Mesenteric fat pad (tissue), 1 donor: Measurements from ENCODE around the gene IL36G. TPM values are rescaled to one million over a fixed set of nuclear protein-coding genes. Genes with fewer than 3 reads are reported as not detected.

Experiments used
- DNase-seq: peaks from one replicate; pipeline ENCODE4 v3.0.0-alpha.2; 2020; ENCODE audit warnings: low spot score
- total RNA-seq: library from RNA; stranded (reverse); fragmentation: NEBNext Ultra II Directional; extraction: Animal tissue kit (Norgen Biotek cat#: 25700); gene quantifications from one replicate; pipeline ENCODE4 v1.2.1, GENCODE V29; 2021
- donor health status: DM: yes; HTN: yes; CAD: no.

IL36G gene
- total RNA-seq, 1 donor from 2014 or later = not detected

DNA sequence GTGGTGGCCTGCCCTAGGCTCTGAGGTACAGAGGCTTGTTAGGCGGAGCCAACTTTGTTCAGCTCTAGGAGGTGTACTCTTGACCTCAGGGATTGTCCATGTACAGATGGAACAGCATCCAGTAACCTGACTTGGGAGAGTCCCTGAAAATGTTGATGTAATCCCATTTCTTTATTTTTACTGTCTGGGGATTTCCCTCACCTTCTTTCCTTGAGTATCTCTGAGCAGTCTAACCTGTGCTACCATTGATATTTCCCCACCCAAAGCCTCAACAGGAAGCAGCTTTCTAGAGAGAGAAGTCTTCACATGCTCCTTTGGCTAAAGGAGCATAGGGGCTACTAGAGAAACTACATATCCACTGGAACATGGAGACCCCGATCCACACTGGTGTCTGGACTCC is 37.8 kb downstream of the IL36G start:
- DNase-seq = no peak

DNA sequence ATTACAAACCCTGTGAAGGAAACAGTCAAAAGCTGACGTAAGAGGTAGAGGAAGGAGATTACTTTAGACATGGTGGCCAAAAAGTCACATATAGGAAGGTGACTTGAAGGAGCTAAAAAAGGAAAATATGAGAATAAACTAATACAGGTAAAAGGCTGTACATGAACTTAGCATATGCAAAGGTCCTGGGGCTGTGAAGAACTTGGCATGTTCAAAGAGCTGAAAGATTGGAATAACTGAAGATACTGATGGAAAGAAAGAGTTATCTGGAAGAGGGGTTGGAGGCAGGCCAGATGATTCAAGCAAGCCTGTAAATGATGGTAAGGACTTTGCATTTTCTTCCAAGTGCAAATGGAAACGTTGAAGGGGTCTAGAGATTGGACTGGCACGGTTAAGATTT is 40.7 kb downstream of the IL36G start:
- no peak for DNase-seq

- no peak for DNase-seq
Observed at GRCh38 chr2:113021312-113021711, 43.5 kb downstream of the IL36G start.

GRCh38 chr2:113024764-113025163 is 47.0 kb downstream of the IL36G start:
- no peak for DNase-seq

DNA sequence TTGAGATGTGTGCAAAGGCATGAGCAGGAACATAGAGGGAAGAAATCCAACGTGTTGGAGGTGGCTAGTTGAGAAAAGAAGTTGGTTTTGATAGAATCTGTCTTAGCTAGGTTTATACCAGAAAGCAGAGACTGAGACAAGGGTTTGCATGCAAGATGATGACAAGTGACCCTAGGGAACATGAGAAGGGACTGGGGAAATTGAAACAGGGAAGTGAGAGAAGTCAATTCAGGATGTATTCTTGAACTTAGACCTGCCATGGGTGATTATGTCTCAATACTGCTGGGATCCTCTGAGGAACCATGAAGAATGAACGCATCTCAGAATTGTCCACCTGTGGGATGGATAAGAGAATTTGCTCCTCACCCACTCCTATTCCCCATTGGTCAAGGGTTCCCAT is 47.9 kb downstream of the IL36G start:
- no peak for DNase-seq

GRCh38 chr2:113027691-113028090 is 49.9 kb downstream of the IL36G start:
- no peak for DNase-seq

- no peak for DNase-seq
Observed at GRCh38 chr2:113028112-113028511, 50.3 kb downstream of the IL36G start.

DNA sequence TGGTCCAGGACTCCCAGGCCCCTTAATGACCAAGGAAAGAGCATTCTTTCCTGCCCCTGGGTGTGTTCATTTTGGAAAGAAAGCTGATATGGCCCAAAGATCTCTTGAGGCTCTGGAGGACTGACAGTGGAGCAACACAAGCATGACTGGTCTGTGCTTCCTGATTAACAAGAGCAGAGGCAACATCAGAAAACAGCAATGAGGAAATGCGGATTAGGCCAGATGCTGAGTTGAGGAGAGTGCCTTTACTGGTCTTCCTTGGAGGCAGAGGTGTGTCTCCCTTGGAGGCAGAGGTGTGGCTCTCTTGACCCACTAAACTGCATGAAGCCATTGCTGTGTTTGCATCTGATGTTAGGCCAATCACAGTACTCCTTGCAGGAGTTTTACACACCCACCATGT is 54.9 kb downstream of the IL36G start:
- DNase-seq = no peak

DNA sequence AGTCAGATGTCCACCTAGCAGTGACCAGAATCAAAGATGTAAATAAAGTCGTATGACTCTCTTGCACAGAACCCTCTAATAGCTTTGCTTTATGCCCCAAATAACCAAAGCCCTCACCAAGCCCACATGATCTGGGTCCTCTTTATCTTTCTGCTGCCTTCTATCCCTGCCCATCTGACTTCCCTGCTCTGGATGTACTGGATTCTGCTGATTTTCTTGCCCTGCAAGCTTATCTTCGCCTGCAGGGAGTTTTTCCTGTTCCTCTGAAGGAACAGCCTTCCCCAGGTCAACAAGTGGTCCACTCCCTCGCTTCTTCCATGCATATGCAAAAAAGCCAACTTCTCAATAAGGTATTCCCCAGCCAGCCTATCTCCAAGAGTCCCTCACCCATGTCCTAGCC is 56.2 kb downstream of the IL36G start:
- no peak for DNase-seq

Other genes starting within 250 kb of the IL36G start
- not detected for gene CKAP2L, start 213.4 kb upstream of the IL36G start, total RNA-seq
- not detected for gene IL1A, start 193.5 kb upstream of the IL36G start, total RNA-seq
- gene IL1B, start 141.2 kb upstream of the IL36G start, total RNA-seq = 8.2 TPM
- not detected for gene IL37, start 66.8 kb upstream of the IL36G start, total RNA-seq
- not detected for gene IL36A, start 27.5 kb downstream of the IL36G start, total RNA-seq
- not detected for gene IL36B, start 74.9 kb downstream of the IL36G start, total RNA-seq
- not detected for gene IL36RN, start 81.2 kb downstream of the IL36G start, total RNA-seq
- gene IL1F10, start 90.0 kb downstream of the IL36G start, total RNA-seq = not detected
- gene IL1RN, start 149.6 kb downstream of the IL36G start, total RNA-seq = 8.9 TPM
- 13.2 TPM for gene PSD4, start 196.0 kb downstream of the IL36G start, total RNA-seq